ENCODE data around the gene TAF15. TPM values are rescaled to one million over a fixed set of nuclear protein-coding genes. Genes with fewer than 3 reads are reported as not detected.

The TAF15 gene
- total RNA-seq, 1 experiment from 2014 or later = 202 TPM

DNA sequence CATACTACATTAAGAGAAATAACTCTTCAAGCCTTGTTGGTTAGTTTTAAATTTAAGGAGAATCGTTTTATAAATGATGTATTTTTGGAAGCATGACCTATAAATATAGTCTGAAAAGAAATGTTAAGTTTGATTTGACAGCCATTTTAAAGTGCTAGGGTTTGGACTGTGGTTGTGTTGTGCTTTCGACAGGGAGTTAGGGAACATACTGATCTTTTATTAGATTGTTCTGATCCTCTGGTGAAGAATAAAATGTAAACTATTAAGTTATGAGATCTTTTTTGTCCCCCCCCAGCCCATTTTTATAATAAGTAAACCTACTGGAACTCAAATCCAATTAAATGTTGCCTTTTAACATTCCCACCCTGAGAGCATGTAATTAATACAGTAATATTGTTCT is 12.0 kb downstream of the TAF15 start:
- Histone ChIP-seq H3F3A (ENCODE audit: insufficient read depth, low read depth) (peaks cover 28% of the 10 kb centered on the region), H3K9me3 (ENCODE audit: insufficient read depth, low read depth) (no peaks in the 10 kb centered on the region), H3K4me3 (no peak overlapping the region), H4K20me1 (ENCODE audit: insufficient read depth) (peaks cover 89% of the 10 kb centered on the region), H3K4me1 (replicated peaks; ENCODE audit: insufficient read depth) (no peaks in the 10 kb centered on the region), H3K79me2 (ENCODE audit: low read depth) (peaks cover 57% of the 10 kb centered on the region), H2AFZ (no peak overlapping the region), H3K36me3 (ENCODE audit: low read depth) (peaks cover 66% of the 10 kb centered on the region), H3K27me3 (ENCODE audit: insufficient read depth, low read depth) (no peaks in the 10 kb centered on the region), H3K27ac (no peak overlapping the region), H3K4me2 (no peak overlapping the region), H3K9me2 (ENCODE audit: insufficient read depth) (no peaks in the 10 kb centered on the region)
- TF ChIP-seq EZH2 (IDR thresholded peaks at IDR 0.05; ENCODE audit: low read depth) = no peak
- TF ChIP-seq, protein P1, sequence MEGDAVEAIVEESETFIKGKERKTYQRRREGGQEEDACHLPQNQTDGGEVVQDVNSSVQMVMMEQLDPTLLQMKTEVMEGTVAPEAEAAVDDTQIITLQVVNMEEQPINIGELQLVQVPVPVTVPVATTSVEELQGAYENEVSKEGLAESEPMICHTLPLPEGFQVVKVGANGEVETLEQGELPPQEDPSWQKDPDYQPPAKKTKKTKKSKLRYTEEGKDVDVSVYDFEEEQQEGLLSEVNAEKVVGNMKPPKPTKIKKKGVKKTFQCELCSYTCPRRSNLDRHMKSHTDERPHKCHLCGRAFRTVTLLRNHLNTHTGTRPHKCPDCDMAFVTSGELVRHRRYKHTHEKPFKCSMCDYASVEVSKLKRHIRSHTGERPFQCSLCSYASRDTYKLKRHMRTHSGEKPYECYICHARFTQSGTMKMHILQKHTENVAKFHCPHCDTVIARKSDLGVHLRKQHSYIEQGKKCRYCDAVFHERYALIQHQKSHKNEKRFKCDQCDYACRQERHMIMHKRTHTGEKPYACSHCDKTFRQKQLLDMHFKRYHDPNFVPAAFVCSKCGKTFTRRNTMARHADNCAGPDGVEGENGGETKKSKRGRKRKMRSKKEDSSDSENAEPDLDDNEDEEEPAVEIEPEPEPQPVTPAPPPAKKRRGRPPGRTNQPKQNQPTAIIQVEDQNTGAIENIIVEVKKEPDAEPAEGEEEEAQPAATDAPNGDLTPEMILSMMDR (conservative IDR thresholded peaks at IDR 0.05) = no peak
- DNase-seq = no peak
- POLR2A ChIA-PET (ENCODE audit: unreplicated experiment) = no interaction called here
- no TSS peak for BruUV-seq (replicated peaks)
- CTCF ChIA-PET = no interaction called here
- intact Hi-C loops (cut with micrococcal nuclease; ENCODE audit: unreplicated experiment) = no loop called here

DNA sequence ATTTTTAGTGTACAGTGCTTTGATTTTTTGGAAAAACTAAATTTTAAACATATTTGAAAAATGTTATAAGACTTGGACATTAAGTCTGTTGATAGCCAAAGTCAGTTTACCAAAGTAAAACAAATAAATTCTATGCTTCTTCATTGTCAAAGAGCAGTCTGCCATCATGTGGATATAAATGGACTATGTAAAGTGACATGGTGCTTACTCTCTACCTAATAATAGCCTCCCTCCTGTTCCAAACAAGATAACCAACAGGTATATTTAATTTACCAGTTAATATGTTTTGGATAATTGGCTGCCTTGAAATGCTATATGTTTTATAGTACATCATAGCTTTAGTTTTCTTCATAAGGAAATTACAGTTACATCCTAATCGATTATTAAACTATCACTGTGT is 15.9 kb downstream of the TAF15 start:
- TF ChIP-seq, protein P1 (conservative IDR thresholded peaks at IDR 0.05) = no peak
- no peak for TF ChIP-seq EZH2 (IDR thresholded peaks at IDR 0.05; ENCODE audit: low read depth)
- no peak overlapping the region for H3K27ac ChIP-seq
- no peak overlapping the region for H3K4me2 ChIP-seq
- no peaks in the 10 kb centered on the region for H3K9me2 ChIP-seq (ENCODE audit: insufficient read depth)
- ChIA-PET POLR2A (ENCODE audit: unreplicated experiment) (no interaction called here), CTCF (no interaction called here)
- no peaks in the 10 kb centered on the region for H3K9me3 ChIP-seq (ENCODE audit: insufficient read depth, low read depth)
- H3F3A ChIP-seq (ENCODE audit: insufficient read depth, low read depth) = peaks cover 30% of the 10 kb centered on the region
- H4K20me1 ChIP-seq (ENCODE audit: insufficient read depth) = peaks cover 68% of the 10 kb centered on the region
- H3K4me3 ChIP-seq = no peak overlapping the region
- no peak for DNase-seq
- H3K36me3 ChIP-seq (ENCODE audit: low read depth) = peaks cover 69% of the 10 kb centered on the region
- intact Hi-C loops (cut with micrococcal nuclease; ENCODE audit: unreplicated experiment) = no loop called here
- BruUV-seq (replicated peaks) = no TSS peak
- H2AFZ ChIP-seq = no peak overlapping the region
- H3K4me1 ChIP-seq (replicated peaks; ENCODE audit: insufficient read depth) = no peaks in the 10 kb centered on the region
- no peaks in the 10 kb centered on the region for H3K27me3 ChIP-seq (ENCODE audit: insufficient read depth, low read depth)
- peaks cover 20% of the 10 kb centered on the region; the same call in 1 of the 2 replicates for H3K79me2 ChIP-seq (ENCODE audit: low read depth)

DNA sequence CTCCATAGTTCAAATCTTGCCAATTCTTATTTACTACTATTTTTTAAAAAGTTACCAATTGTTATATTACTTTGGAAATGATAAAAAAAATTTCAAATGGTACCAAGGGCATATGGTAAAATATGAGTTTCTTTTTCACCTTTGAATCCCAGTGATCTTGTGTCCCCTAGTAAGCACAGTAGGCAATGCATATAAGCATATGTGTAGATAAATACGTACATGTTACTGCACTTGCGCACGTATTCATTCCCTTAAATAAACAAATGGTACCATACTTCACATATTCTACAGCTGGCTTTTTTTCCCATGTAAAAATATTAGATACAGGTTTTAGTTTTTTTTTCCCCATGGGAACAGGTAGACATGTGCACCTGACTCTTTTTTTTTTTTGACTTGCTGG is 31.8 kb downstream of the TAF15 start:
- H4K20me1 ChIP-seq (ENCODE audit: insufficient read depth) = peaks cover 57% of the 10 kb centered on the region
- no peak for DNase-seq
- H3K27ac ChIP-seq = no peak overlapping the region
- H3K4me2 ChIP-seq = no peak overlapping the region
- H3K9me2 ChIP-seq (ENCODE audit: insufficient read depth) = no peaks in the 10 kb centered on the region
- H3K36me3 ChIP-seq (ENCODE audit: low read depth) = peaks cover 58% of the 10 kb centered on the region
- H3F3A ChIP-seq (ENCODE audit: insufficient read depth, low read depth) = peaks cover 40% of the 10 kb centered on the region
- no peaks in the 10 kb centered on the region for H3K27me3 ChIP-seq (ENCODE audit: insufficient read depth, low read depth)
- H3K4me3 ChIP-seq = no peak overlapping the region
- TF ChIP-seq EZH2 (IDR thresholded peaks at IDR 0.05; ENCODE audit: low read depth) = no peak
- TF ChIP-seq, protein P1 (conservative IDR thresholded peaks at IDR 0.05) = no peak
- H3K79me2 ChIP-seq (ENCODE audit: low read depth) = no peaks in the 10 kb centered on the region
- intact Hi-C loops (cut with micrococcal nuclease; ENCODE audit: unreplicated experiment) = no loop called here
- H3K9me3 ChIP-seq (ENCODE audit: insufficient read depth, low read depth) = no peaks in the 10 kb centered on the region
- CTCF ChIA-PET = interaction anchor here (0.5 kb wide), 1 partner anchor 24 kb away, joined by 3 read pairs; no protein-coding TSS in a partner anchor
- no peaks in the 10 kb centered on the region for H3K4me1 ChIP-seq (replicated peaks; ENCODE audit: insufficient read depth)
- POLR2A ChIA-PET (ENCODE audit: unreplicated experiment) = interaction anchor here (0.6 kb wide), 1 partner anchor 91 kb away, joined by 10 read pairs; no protein-coding TSS in a partner anchor
- no TSS peak for BruUV-seq (replicated peaks)
- H2AFZ ChIP-seq = no peak overlapping the region

All from PC-9 (cell line).